HG02981 (cell line): ENCODE measurements around the gene LCA5.
"Not testable (repeated sequence)": the region's sequence is repeated elsewhere in the genome, so short reads cannot be mapped to it uniquely, and the experiment has no call there.

ENCODE experiments used
- ATAC-seq: cut with Tn5 transposase; IDR thresholded peaks from one replicate; pipeline ENCODE4 v1.9.1; 2021; ENCODE audit warnings: mild to moderate bottlenecking, moderate library complexity; ENCODE audit not compliant: unreplicated experiment

LCA5 gene

GRCh38 chr6:79538106-79538971 is 1.1 kb upstream of the LCA5 start:
- no peak for ATAC-seq

- ATAC-seq, result no peak
Measured at GRCh38 chr6:79536585-79536953, 661 bp downstream of the LCA5 start.

GRCh38 chr6:79529567-79529966 is 7.7 kb downstream of the LCA5 start:
- not testable (repeated sequence) for ATAC-seq

- ATAC-seq, result no peak
Measured at GRCh38 chr6:79526897-79527296, 10.3 kb downstream of the LCA5 start.

GRCh38 chr6:79525272-79526100 is 11.7 kb downstream of the LCA5 start:
- ATAC-seq, result no peak

- no peak for ATAC-seq
Measured at GRCh38 chr6:79524065-79524464, 13.2 kb downstream of the LCA5 start.

GRCh38 chr6:79522609-79523008 is 14.6 kb downstream of the LCA5 start:
- no peak for ATAC-seq

GRCh38 chr6:79520534-79520933 is 16.7 kb downstream of the LCA5 start:
- no peak for ATAC-seq

GRCh38 chr6:79518842-79519241 is 18.4 kb downstream of the LCA5 start:
- ATAC-seq, result no peak

GRCh38 chr6:79515436-79515835 is 21.8 kb downstream of the LCA5 start:
- no peak for ATAC-seq

- ATAC-seq, result no peak
Measured at GRCh38 chr6:79513111-79513510, 24.1 kb downstream of the LCA5 start.

GRCh38 chr6:79512014-79512413 is 25.2 kb downstream of the LCA5 start:
- no peak for ATAC-seq

- no peak for ATAC-seq
Measured at GRCh38 chr6:79510707-79511106, 26.5 kb downstream of the LCA5 start.

- no peak for ATAC-seq
Measured at GRCh38 chr6:79506251-79506650, 31.0 kb downstream of the LCA5 start.

- no peak for ATAC-seq
Measured at GRCh38 chr6:79504372-79504771, 32.9 kb downstream of the LCA5 start.

- no peak for ATAC-seq
Measured at GRCh38 chr6:79498842-79499241, 38.4 kb downstream of the LCA5 start.

- ATAC-seq, result no peak
Measured at GRCh38 chr6:79495246-79495645, 42.0 kb downstream of the LCA5 start.

- no peak for ATAC-seq
Measured at GRCh38 chr6:79494841-79495240, 42.4 kb downstream of the LCA5 start.

GRCh38 chr6:79470728-79471127 is 66.5 kb downstream of the LCA5 start:
- no peak for ATAC-seq

- no peak for ATAC-seq
Measured at GRCh38 chr6:79469376-79470246, 67.6 kb downstream of the LCA5 start.

- no peak for ATAC-seq
Measured at GRCh38 chr6:79468587-79468986, 68.6 kb downstream of the LCA5 start.
